Hepatocyte (in vitro differentiated cells): ENCODE results near the gene SOWAHD. TPM values are rescaled to one million over a fixed set of nuclear protein-coding genes. Genes with fewer than 3 reads are reported as not detected.

Experiments used
- DNase-seq: peaks from one replicate; pipeline ENCODE4 v3.0.0-alpha.2; 2016; ENCODE audit warnings: low spot score
- H2AFZ ChIP-seq: fragments of 200-600 bp; sonication (generic); 2 replicates; pipeline ENCODE4 v1.6.0; 2016; ENCODE audit warnings: antibody characterized with exemption, mild to moderate bottlenecking
- H3K27ac ChIP-seq: fragments of 200-600 bp; sonication (generic); 2 replicates; pipeline ENCODE4 v1.5.1; 2016; ENCODE audit warnings: mild to moderate bottlenecking
- H3K27me3 ChIP-seq: fragments of 200-600 bp; sonication (generic); 2 replicates; pipeline ENCODE4 v1.6.1; 2016
- H3K36me3 ChIP-seq: fragments of 200-600 bp; sonication (generic); replicated peaks from 2 replicates; pipeline ENCODE4 v1.5.1; 2016; ENCODE audit warnings: low read depth; ENCODE audit not compliant: insufficient read depth
- H3K4me1 ChIP-seq: fragments of 200-600 bp; sonication (generic); 2 replicates; pipeline ENCODE4 v1.5.1; 2016; ENCODE audit warnings: mild to moderate bottlenecking, moderate library complexity; ENCODE audit not compliant: insufficient read depth
- H3K4me2 ChIP-seq: fragments of 200-600 bp; sonication (generic); 2 replicates; pipeline ENCODE4 v1.6.0; 2016
- H3K4me3 ChIP-seq: fragments of 200-600 bp; sonication (generic); 2 replicates; pipeline ENCODE4 v1.5.1; 2016; ENCODE audit warnings: mild to moderate bottlenecking
- H3K79me2 ChIP-seq: fragments of 200-600 bp; sonication (generic); 2 replicates; pipeline ENCODE4 v1.6.0; 2017; ENCODE audit warnings: mild to moderate bottlenecking
- H3K9me2 ChIP-seq: fragments of 200-600 bp; sonication (generic); replicated peaks from 2 replicates; pipeline ENCODE4 v1.6.0; 2017; ENCODE audit warnings: mild to moderate bottlenecking; ENCODE audit not compliant: insufficient read depth
- H3K9me3 ChIP-seq: fragments of 200-600 bp; sonication (generic); 2 replicates; pipeline ENCODE4 v1.5.1; 2016; ENCODE audit warnings: low read depth, mild to moderate bottlenecking
- H4K20me1 ChIP-seq: fragments of 200-600 bp; sonication (generic); 2 replicates; pipeline ENCODE4 v1.6.0; 2016; ENCODE audit warnings: mild to moderate bottlenecking; ENCODE audit not compliant: insufficient read depth, poor library complexity, severe bottlenecking
- EZH2 ChIP-seq: fragments of 200-600 bp; sonication (generic); IDR thresholded peaks from 2 replicates; pipeline ENCODE4 v1.6.1; 2016; ENCODE audit warnings: antibody characterized with exemption, mild to moderate bottlenecking, borderline replicate concordance
- EZH2phosphoT487 ChIP-seq: fragments of 200-600 bp; sonication (generic); IDR thresholded peaks from one replicate; pipeline ENCODE4 v1.6.1; 2018; ENCODE audit warnings: antibody characterized with exemption, mild to moderate bottlenecking, low read depth, moderate library complexity; ENCODE audit not compliant: unreplicated experiment, severe bottlenecking
- WGBS: methylation state at CpG from one replicate; pipeline ENCODE4 v1.1.6; 2016; ENCODE audit warnings: low lambda C conversion rate; ENCODE audit errors: missing lambda C conversion rate; 5-methylcytosine and 5-hydroxymethylcytosine counted together
- polyA plus RNA-seq: library from polyadenylated mRNA; unstranded; fragments of >200 nt; fragmentation: Nextera tagmentation; extraction: Ambion mirVana; gene quantifications from 2 replicates; pipeline ENCODE4 v1.2.1, GENCODE V29; 2016
- total RNA-seq: library from RNA; depleted of rRNA; stranded (reverse); fragments of >200 nt; gene quantifications from 2 replicates; pipeline ENCODE4 v1.2.3, GENCODE V29; 2014
- TF ChIP-seq, protein P1 (sequence below): fragments of 200-600 bp; sonication (generic); IDR thresholded peaks from 2 replicates; pipeline ENCODE4 v1.5.1; 2016; ENCODE audit warnings: antibody characterized with exemption, mild to moderate bottlenecking; ENCODE audit not compliant: poor library complexity

The SOWAHD gene
- total and polyA plus RNA-seq, 2 experiments from 2014 or later: 1.00 to 2.0 TPM

DNA sequence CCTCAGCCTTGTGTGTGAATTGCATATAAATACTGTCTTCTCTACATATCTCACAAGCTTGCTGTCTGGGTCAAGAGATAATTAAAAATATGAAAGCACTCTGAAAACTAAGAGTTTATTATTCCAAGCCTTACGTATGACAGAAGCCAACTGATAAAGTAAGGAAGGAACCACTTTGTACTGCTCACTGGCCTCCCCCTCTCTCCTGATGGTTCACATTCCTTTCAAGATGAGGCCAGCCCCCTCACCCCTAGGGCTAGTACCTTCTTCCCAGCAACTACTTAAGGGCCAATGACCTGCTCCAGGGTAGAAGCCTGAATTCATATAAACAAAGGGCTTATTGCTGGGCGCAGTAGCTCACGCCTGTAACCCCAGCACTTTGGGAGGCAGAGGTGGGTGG is 5.4 kb upstream of the SOWAHD start:
- H3K36me3 ChIP-seq: no peaks in the 10 kb centered on the region
- no peak overlapping the region for H2AFZ ChIP-seq
- no peaks in the 10 kb centered on the region for H4K20me1 ChIP-seq
- no peaks in the 10 kb centered on the region for H3K9me3 ChIP-seq
- WGBS: 90% methylated on average over 3 of the region's 3 CpGs
- no peaks in the 10 kb centered on the region for H3K79me2 ChIP-seq
- H3K27ac ChIP-seq: no peak overlapping the region
- H3K4me3 ChIP-seq: no peak overlapping the region
- DNase-seq: no peak
- H3K4me2 ChIP-seq: no peak overlapping the region
- no peaks in the 10 kb centered on the region for H3K4me1 ChIP-seq
- TF ChIP-seq, protein P1, sequence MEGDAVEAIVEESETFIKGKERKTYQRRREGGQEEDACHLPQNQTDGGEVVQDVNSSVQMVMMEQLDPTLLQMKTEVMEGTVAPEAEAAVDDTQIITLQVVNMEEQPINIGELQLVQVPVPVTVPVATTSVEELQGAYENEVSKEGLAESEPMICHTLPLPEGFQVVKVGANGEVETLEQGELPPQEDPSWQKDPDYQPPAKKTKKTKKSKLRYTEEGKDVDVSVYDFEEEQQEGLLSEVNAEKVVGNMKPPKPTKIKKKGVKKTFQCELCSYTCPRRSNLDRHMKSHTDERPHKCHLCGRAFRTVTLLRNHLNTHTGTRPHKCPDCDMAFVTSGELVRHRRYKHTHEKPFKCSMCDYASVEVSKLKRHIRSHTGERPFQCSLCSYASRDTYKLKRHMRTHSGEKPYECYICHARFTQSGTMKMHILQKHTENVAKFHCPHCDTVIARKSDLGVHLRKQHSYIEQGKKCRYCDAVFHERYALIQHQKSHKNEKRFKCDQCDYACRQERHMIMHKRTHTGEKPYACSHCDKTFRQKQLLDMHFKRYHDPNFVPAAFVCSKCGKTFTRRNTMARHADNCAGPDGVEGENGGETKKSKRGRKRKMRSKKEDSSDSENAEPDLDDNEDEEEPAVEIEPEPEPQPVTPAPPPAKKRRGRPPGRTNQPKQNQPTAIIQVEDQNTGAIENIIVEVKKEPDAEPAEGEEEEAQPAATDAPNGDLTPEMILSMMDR: no peak
- TF ChIP-seq EZH2 (no peak), EZH2phosphoT487 (no peak)
- H3K27me3 ChIP-seq: no peaks in the 10 kb centered on the region
- H3K9me2 ChIP-seq: no peaks in the 10 kb centered on the region

DNA sequence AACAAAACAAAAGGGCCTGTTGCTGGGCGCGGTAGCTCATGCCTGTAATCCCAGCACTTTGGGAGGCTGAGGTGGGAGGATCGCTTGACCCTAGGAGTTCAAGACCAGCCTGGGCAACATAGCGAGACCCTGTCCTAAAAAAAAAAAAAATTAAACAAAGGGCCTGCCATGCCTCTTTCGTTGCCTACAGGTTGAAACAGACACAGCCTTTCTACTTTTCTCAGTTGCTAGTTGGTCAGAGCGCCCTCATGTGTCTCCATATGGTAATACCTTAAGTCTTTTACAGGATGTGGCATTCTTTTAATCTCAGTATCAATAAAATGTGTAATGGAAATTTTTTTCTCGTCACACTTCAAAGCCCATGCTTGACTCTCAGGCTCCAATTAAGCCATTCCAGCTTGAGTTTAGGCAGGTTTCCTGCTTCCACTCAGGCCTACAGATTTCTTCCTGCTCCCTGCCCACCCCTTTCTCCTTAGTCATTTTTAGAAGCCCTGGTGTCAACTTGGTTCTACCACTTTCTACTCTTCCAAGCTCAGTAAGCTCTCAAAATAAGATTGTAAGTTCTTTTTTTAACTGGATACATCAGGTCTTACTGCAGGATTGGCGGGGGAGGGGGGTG is 4.6 kb upstream of the SOWAHD start:
- H2AFZ ChIP-seq: no peak overlapping the region
- no peaks in the 10 kb centered on the region for H3K27me3 ChIP-seq
- DNase-seq: peak; percentile 34
- 53% methylated on average over 8 of the region's 8 CpGs for WGBS
- H3K27ac ChIP-seq: no peak overlapping the region
- H3K36me3 ChIP-seq: no peaks in the 10 kb centered on the region
- H3K4me1 ChIP-seq: no peaks in the 10 kb centered on the region
- no peaks in the 10 kb centered on the region for H4K20me1 ChIP-seq
- H3K79me2 ChIP-seq: no peaks in the 10 kb centered on the region
- no peaks in the 10 kb centered on the region for H3K9me2 ChIP-seq
- H3K9me3 ChIP-seq: no peaks in the 10 kb centered on the region
- H3K4me2 ChIP-seq: no peak overlapping the region
- H3K4me3 ChIP-seq: no peak overlapping the region
- no peak for TF ChIP-seq EZH2
- TF ChIP-seq, protein P1: peak; percentile 34

DNA sequence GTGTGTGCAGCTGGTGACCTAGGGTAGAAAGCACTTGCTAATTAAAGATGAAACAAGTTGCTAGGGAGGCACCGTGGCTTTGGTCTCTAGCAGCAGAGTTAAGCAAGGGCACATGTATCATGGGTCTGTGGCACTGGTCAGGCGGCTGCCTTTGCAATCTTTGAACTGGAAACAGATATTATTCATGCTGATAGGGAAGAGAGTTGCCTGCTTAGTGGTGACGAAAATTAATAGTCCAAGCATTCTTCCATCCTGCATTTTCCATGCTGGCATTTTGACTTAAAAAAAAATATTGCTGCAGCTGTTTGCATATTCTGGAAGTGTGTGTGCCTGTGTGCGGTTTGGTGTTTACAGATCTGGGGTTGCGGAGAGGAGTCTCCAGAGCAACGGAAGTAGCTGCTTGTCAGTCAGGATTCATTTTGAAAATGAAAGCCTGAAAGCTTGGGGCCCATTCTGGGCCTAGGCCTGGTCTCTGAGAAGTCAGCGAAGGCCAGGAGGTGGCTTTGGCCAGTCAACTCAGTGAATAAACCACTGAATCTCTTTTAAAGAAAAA is 2.3 kb upstream of the SOWAHD start:
- Histone ChIP-seq H3K79me2 (no peaks in the 10 kb centered on the region), H3K4me1 (no peaks in the 10 kb centered on the region), H4K20me1 (no peaks in the 10 kb centered on the region), H3K36me3 (no peaks in the 10 kb centered on the region), H3K27ac (no peak overlapping the region), H3K9me3 (no peaks in the 10 kb centered on the region), H3K27me3 (no peaks in the 10 kb centered on the region), H3K4me3 (no peak overlapping the region), H3K4me2 (no peak overlapping the region), H2AFZ (no peak overlapping the region), H3K9me2 (no peaks in the 10 kb centered on the region)
- no peak for TF ChIP-seq EZH2
- no peak for TF ChIP-seq EZH2phosphoT487
- TF ChIP-seq, protein P1: no peak
- 71% methylated on average over 7 of the region's 7 CpGs for WGBS
- DNase-seq: no peak
